Activated CD8-positive, alpha-beta T cell treated with anti-CD3 and anti-CD28 coated beads for 36 hours (primary cell): ENCODE measurements around the gene MAL. TPM values are rescaled to one million over a fixed set of nuclear protein-coding genes. Genes with fewer than 3 reads are reported as not detected.

Source experiments
- ATAC-seq: fragments of 200-7000 bp; cut with Tn5 transposase; one replicate; pipeline ENCODE4 v1.10.0; 2021; ENCODE audit warnings: mild to moderate bottlenecking, moderate library complexity
- CTCF ChIA-PET: fragments of 350-600 bp; sonication (Branson Sonifier 250); formaldehyde crosslinking; loops from one replicate; lab custom pipeline; 2021; ENCODE audit warnings: antibody characterized with exemption; lab: Charles Lee
- POLR2A ChIA-PET: fragments of 350-600 bp; sonication (Branson Sonifier 250); formaldehyde crosslinking; loops from one replicate; lab custom pipeline; 2021; ENCODE audit warnings: antibody characterized with exemption; lab: Charles Lee
- DNase-seq: peaks from one replicate; pipeline ENCODE4 v3.0.0-alpha.2; 2020
- H3K27ac Mint-ChIP-seq: one replicate; pipeline ENCODE4 v1.8.0; 2021; ENCODE audit warnings: mild to moderate bottlenecking, mixed read lengths
- H3K27me3 Mint-ChIP-seq: one replicate; pipeline ENCODE4 v1.8.0; 2021; ENCODE audit warnings: mixed read lengths
- H3K36me3 Mint-ChIP-seq: one replicate; pipeline ENCODE4 v1.8.0; 2021; ENCODE audit warnings: low read depth, mixed read lengths
- H3K4me1 Mint-ChIP-seq: one replicate; pipeline ENCODE4 v1.8.0; 2021; ENCODE audit warnings: low read depth, mixed read lengths
- H3K4me3 Mint-ChIP-seq: one replicate; pipeline ENCODE4 v1.8.0; 2021; ENCODE audit warnings: mild to moderate bottlenecking, moderate library complexity, mixed read lengths
- H3K9me3 Mint-ChIP-seq: one replicate; pipeline ENCODE4 v1.8.0; 2021; ENCODE audit warnings: mixed read lengths
- CTCF ChIP-seq: fragments of 200-600 bp; IDR thresholded peaks from one replicate; pipeline ENCODE4 v1.8.0; 2022; ENCODE audit warnings: antibody characterized with exemption, mild to moderate bottlenecking
- intact Hi-C: fragments of 100-400 bp; cut with micrococcal nuclease; formaldehyde crosslinking; loops from one replicate; pipeline ENCODE4 v1.10.0; 2022
- total RNA-seq, 2 experiments: library from RNA; stranded (reverse); gene quantifications; one replicate each; pipeline ENCODE4 v1.2.3, GENCODE V29; 2021

The MAL gene
- total RNA-seq, 2 experiments from 2014 or later: 54.0 to 59.2 TPM

- Mint-ChIP-seq H3K27me3 (no peaks in the 10 kb centered on the region), H3K4me1 (peaks cover 50% of the 10 kb centered on the region), H3K36me3 (peaks cover 11% of the 10 kb centered on the region), H3K27ac (peak overlapping the region; percentile 25), H3K4me3 (no peak overlapping the region), H3K9me3 (no peaks in the 10 kb centered on the region)
- CTCF ChIA-PET: interaction anchor here (8.2 to 12.1 kb wide), 2 partner anchors 20 to 33 kb away, joined by 131 to 142 read pairs; partner anchors contain the start of gene MAL
- TF ChIP-seq CTCF: no peak
- DNase-seq (no peak), ATAC-seq (no peak)
- POLR2A ChIA-PET: interaction anchor here (0.8 to 6.6 kb wide), 2 partner anchors 7 to 21 kb away, joined by 4 to 65 read pairs; no protein-coding TSS in a partner anchor
- intact Hi-C loops: no loop called here
Observed at GRCh38 chr2:95056461-95057459, 31.3 kb downstream of the MAL start.

GRCh38 chr2:95057535-95058370, 32.2 kb downstream of the MAL start:
- Mint-ChIP-seq H3K27me3 (no peaks in the 10 kb centered on the region), H3K36me3 (peaks cover 7% of the 10 kb centered on the region), H3K4me1 (peaks cover 51% of the 10 kb centered on the region), H3K9me3 (no peaks in the 10 kb centered on the region), H3K27ac (no peak overlapping the region), H3K4me3 (no peak overlapping the region)
- intact Hi-C loops: no loop called here
- no peak for TF ChIP-seq CTCF
- no peak for ATAC-seq
- ChIA-PET POLR2A (interaction anchor here (1.2 kb wide), 1 partner anchor 19 kb away, joined by 3 read pairs; no protein-coding TSS in a partner anchor), CTCF (interaction anchor here (8.2 to 12.1 kb wide), 2 partner anchors 19 to 34 kb away, joined by 131 to 142 read pairs; partner anchors contain the start of gene MAL)
- DNase-seq: no peak

- ATAC-seq (no peak), DNase-seq (no peak)
- POLR2A ChIA-PET: interaction anchor here (1.2 to 1.5 kb wide), 2 partner anchors 18 kb away, joined by 3 read pairs; no protein-coding TSS in a partner anchor
- Mint-ChIP-seq H3K9me3 (no peaks in the 10 kb centered on the region), H3K4me3 (no peak overlapping the region), H3K27me3 (no peaks in the 10 kb centered on the region), H3K27ac (no peak overlapping the region), H3K36me3 (peaks cover 6% of the 10 kb centered on the region), H3K4me1 (peaks cover 49% of the 10 kb centered on the region)
- intact Hi-C loops: no loop called here
- CTCF ChIA-PET: interaction anchor here (1.3 to 12.1 kb wide), 2 partner anchors 18 to 36 kb away, joined by 5 to 131 read pairs; no protein-coding TSS in a partner anchor
- no peak for TF ChIP-seq CTCF
Observed at GRCh38 chr2:95058466-95058988, 33.0 kb downstream of the MAL start.

- Mint-ChIP-seq H3K4me3 (no peak overlapping the region), H3K9me3 (no peaks in the 10 kb centered on the region), H3K27me3 (no peaks in the 10 kb centered on the region), H3K4me1 (peaks cover 47% of the 10 kb centered on the region), H3K27ac (no peak overlapping the region), H3K36me3 (peaks cover 3% of the 10 kb centered on the region)
- DNase-seq (no peak), ATAC-seq (no peak)
- no peak for TF ChIP-seq CTCF
- POLR2A ChIA-PET: interaction anchor here (1.5 kb wide), 1 partner anchor 17 kb away, joined by 3 read pairs; no protein-coding TSS in a partner anchor
- CTCF ChIA-PET: interaction anchor here (1.3 to 12.1 kb wide), 2 partner anchors 18 to 37 kb away, joined by 5 to 131 read pairs; no protein-coding TSS in a partner anchor
- intact Hi-C loops: no loop called here
Observed at GRCh38 chr2:95058989-95059641, 33.6 kb downstream of the MAL start.
